HepG2 (cell line): ENCODE data around the gene LITAFD. TPM values are rescaled to one million over a fixed set of nuclear protein-coding genes. Genes with fewer than 3 reads are reported as not detected.
A peak's percentile ranks its signal among the peaks of the same experiment; 100 is the strongest.

ENCODE experiments used
- ARID5B ChIP-seq: IDR thresholded peaks from 2 replicates; pipeline ENCODE4 v1.4.0; 2020; ENCODE audit warnings: mild to moderate bottlenecking, missing genetic modification reagents
- ARNT2 ChIP-seq: sonication (generic); formaldehyde crosslinking; IDR thresholded peaks from 2 replicates; pipeline ENCODE4 v1.8.0; 2022; ENCODE audit warnings: mild to moderate bottlenecking, low read depth, missing genetic modification reagents, moderate library complexity
- BHLHE40 ChIP-seq: IDR thresholded peaks from 2 replicates; pipeline ENCODE4 v1.6.1; 2011; ENCODE audit warnings: low read length, improper control_type of control experiment
- CBX5 ChIP-seq: sonication (generic); formaldehyde crosslinking; IDR thresholded peaks from 2 replicates; pipeline ENCODE4 v1.4.0; 2020; ENCODE audit warnings: missing genetic modification reagents, borderline replicate concordance
- FOXM1 ChIP-seq: sonication (generic); formaldehyde crosslinking; IDR thresholded peaks from 2 replicates; pipeline ENCODE4 v1.5.0; 2020; ENCODE audit warnings: missing genetic modification reagents
- FOXP1 ChIP-seq, 2 experiments: fragments of 450-650 bp in 1 of 2; IDR thresholded peaks; 2 replicates each; pipeline ENCODE4 v1.6.1; 2017 to 2018; ENCODE audit warnings: antibody characterized with exemption in 1 of 2
- MAZ ChIP-seq, 2 experiments: sonication (generic) in 1 of 2; formaldehyde crosslinking in 1 of 2; IDR thresholded peaks; 2 replicates each; pipeline versions ENCODE4 v1.5.0 to v1.6.1; 2012 to 2020; ENCODE audit warnings: low read depth in 2 of 2, mild to moderate bottlenecking in 2 of 2, borderline replicate concordance in 1 of 2, improper control_type of control experiment in 1 of 2, low read length in 1 of 2, missing genetic modification reagents in 1 of 2, moderate library complexity in 1 of 2
- NAIF1 ChIP-seq: sonication (generic); formaldehyde crosslinking; IDR thresholded peaks from 2 replicates; pipeline ENCODE4 v1.5.0; 2020; ENCODE audit warnings: mild to moderate bottlenecking, missing genetic modification reagents, borderline replicate concordance
- NFATC3 ChIP-seq: sonication (generic); formaldehyde crosslinking; IDR thresholded peaks from 2 replicates; pipeline ENCODE4 v1.5.1; 2020; ENCODE audit warnings: mild to moderate bottlenecking, missing genetic modification reagents
- NR2C2 ChIP-seq: sonication (generic); formaldehyde crosslinking; IDR thresholded peaks from 2 replicates; pipeline ENCODE4 v1.4.0; 2020; ENCODE audit warnings: missing genetic modification reagents, mild to moderate bottlenecking, moderate library complexity, borderline replicate concordance
- PITX1 ChIP-seq: sonication (generic); formaldehyde crosslinking; IDR thresholded peaks from 2 replicates; pipeline ENCODE4 v1.5.1; 2020; ENCODE audit warnings: mild to moderate bottlenecking, missing genetic modification reagents
- POGZ ChIP-seq: sonication (generic); formaldehyde crosslinking; IDR thresholded peaks from 2 replicates; pipeline ENCODE4 v1.4.0; 2020; ENCODE audit warnings: mild to moderate bottlenecking, missing genetic modification reagents
- POLR2A ChIP-seq, 2 experiments: IDR thresholded peaks; 2 replicates each; pipeline ENCODE4 v1.6.1; 2011; ENCODE audit warnings: low read depth in 2 of 2, low read length in 2 of 2, mild to moderate bottlenecking in 1 of 2, moderate library complexity in 1 of 2; ENCODE audit not compliant: insufficient read depth in 1 of 2
- POLR2G ChIP-seq: fragments of 200-400 bp; formaldehyde crosslinking; IDR thresholded peaks from 2 replicates; pipeline ENCODE4 v1.6.1; 2018; ENCODE audit warnings: mild to moderate bottlenecking, low read depth, low read length, moderate library complexity
- PTBP1 ChIP-seq: fragments of 200-400 bp; formaldehyde crosslinking; IDR thresholded peaks from 2 replicates; pipeline ENCODE4 v1.6.1; 2018; ENCODE audit warnings: low read length, low read depth; ENCODE audit not compliant: poor library complexity, severe bottlenecking
- SOX5 ChIP-seq: IDR thresholded peaks from 2 replicates; pipeline ENCODE4 v1.6.1; 2016; ENCODE audit warnings: borderline replicate concordance
- SOX6 ChIP-seq, 2 experiments: fragments of 450-650 bp in 1 of 2; sonication (generic) in 1 of 2; formaldehyde crosslinking in 1 of 2; IDR thresholded peaks; 2 replicates each; pipeline versions ENCODE4 v1.4.0 to v1.6.1; 2017 to 2020; ENCODE audit warnings: antibody characterized with exemption in 1 of 2, mild to moderate bottlenecking in 1 of 2, missing genetic modification reagents in 1 of 2
- SRY ChIP-seq: sonication (generic); formaldehyde crosslinking; IDR thresholded peaks from 2 replicates; pipeline ENCODE4 v1.8.0; 2022; ENCODE audit warnings: mild to moderate bottlenecking, missing genetic modification reagents
- TBX2 ChIP-seq: sonication (generic); formaldehyde crosslinking; IDR thresholded peaks from 2 replicates; pipeline ENCODE4 v1.5.0; 2020; ENCODE audit warnings: missing genetic modification reagents, mild to moderate bottlenecking, borderline replicate concordance
- USF2 ChIP-seq, 2 experiments: sonication (generic) in 1 of 2; formaldehyde crosslinking in 1 of 2; IDR thresholded peaks; 2 replicates each; pipeline versions ENCODE4 v1.5.1 to v1.6.1; 2011 to 2020; ENCODE audit warnings: borderline replicate concordance in 1 of 2, low read depth in 1 of 2, low read length in 1 of 2, mild to moderate bottlenecking in 1 of 2, missing genetic modification reagents in 1 of 2, moderate library complexity in 1 of 2
- ZFY ChIP-seq: sonication (generic); formaldehyde crosslinking; IDR thresholded peaks from 2 replicates; pipeline ENCODE4 v1.4.0; 2020; ENCODE audit warnings: missing genetic modification reagents
- ZNF12 ChIP-seq: sonication (generic); formaldehyde crosslinking; IDR thresholded peaks from 2 replicates; pipeline ENCODE4 v1.5.0; 2020; ENCODE audit warnings: missing genetic modification reagents
- ZNF264 ChIP-seq: sonication (generic); formaldehyde crosslinking; IDR thresholded peaks from 2 replicates; pipeline ENCODE4 v1.4.0; 2020; ENCODE audit warnings: missing genetic modification reagents
- ZNF430 ChIP-seq: sonication (generic); formaldehyde crosslinking; IDR thresholded peaks from 2 replicates; pipeline ENCODE4 v1.9.0; 2021; ENCODE audit warnings: mild to moderate bottlenecking, missing genetic modification reagents
- ZNF772 ChIP-seq: sonication (generic); formaldehyde crosslinking; IDR thresholded peaks from 2 replicates; pipeline ENCODE4 v1.5.0; 2020; ENCODE audit warnings: mild to moderate bottlenecking, missing genetic modification reagents
- polyA plus RNA-seq, 8 experiments: library from polyadenylated mRNA; depleted of rRNA in 3 of 8; stranded (reverse) in 7 of 8; unstranded in 1 of 8; fragments of >200 nt; fragmentation: Illumina TruSeq in 4 of 8; extraction: Trizol in 4 of 8; gene quantifications; 2 replicates each; pipeline versions ENCODE4 v1.2.1 to v1.2.3, GENCODE V29; 2011 to 2016; ENCODE audit warnings: low read depth in 4 of 8, missing spikeins in 1 of 8, mixed read lengths in 1 of 8; ENCODE audit not compliant: insufficient read depth in 1 of 8
- total RNA-seq, 5 experiments: library from RNA; depleted of rRNA; stranded (reverse); fragments of >200 nt; fragmentation: Illumina TruSeq; extraction: Trizol; gene quantifications; 2 replicates each; pipeline ENCODE4 v1.2.3, GENCODE V29; 2016; ENCODE audit warnings: low read depth in 1 of 5

Gene LITAFD
- total and polyA plus RNA-seq, 2 of the 13 experiments (the other 11 are each of a cell fraction or from before 2014, with no cell fraction given), result not detected

GRCh38 chr16:8872071-8872470, 10.1 kb upstream of the LITAFD start (continued):
- TF ChIP-seq ARID5B (CRISPR knock-in tag) (0 out of 2 replicates have a peak, but pooled peaks have one; percentile 14), MAZ (IDR thresholded peaks at IDR 0.05; ENCODE audit: borderline replicate concordance, low read depth, low read length) (no peak), MAZ (CRISPR knock-in tag; IDR thresholded peaks at IDR 0.05; ENCODE audit: low read depth) (no peak), SOX6 (IDR thresholded peaks at IDR 0.05) (no peak), SOX6 (CRISPR knock-in tag; IDR thresholded peaks at IDR 0.05) (peak; percentile 11), PITX1 (0 out of 2 replicates have a peak, but pooled peaks have one; percentile 19), CBX5 (CRISPR knock-in tag) (0 out of 2 replicates have a peak, but pooled peaks have one; percentile 37), ZNF430 (CRISPR knock-in tag) (no peak), USF2 (IDR thresholded peaks at IDR 0.05; ENCODE audit: low read depth, low read length) (no peak), USF2 (CRISPR knock-in tag; IDR thresholded peaks at IDR 0.05; ENCODE audit: borderline replicate concordance) (0 out of 2 replicates have a peak, but pooled peaks have one; percentile 29), NR2C2 (0 out of 2 replicates have a peak, but pooled peaks have one; percentile 18), POLR2G (no peak), PTBP1 (no peak), POLR2A (IDR thresholded peaks at IDR 0.05; ENCODE audit: insufficient read depth in 1 of 2, low read depth in 2 of 2, low read length in 2 of 2) (no peak), BHLHE40 (peak; percentile 54; the same call in 1 of the 2 replicates), SRY (CRISPR knock-in tag) (peak; percentile 46; the same call in 1 of the 2 replicates), POGZ (CRISPR knock-in tag) (no peak), ZFY (CRISPR knock-in tag) (0 out of 2 replicates have a peak, but pooled peaks have one; percentile 37), SOX5 (CRISPR knock-in tag) (peak; percentile 50; the same call in 1 of the 2 replicates), FOXM1 (CRISPR knock-in tag) (no peak), ZNF264 (no peak), FOXP1 (IDR thresholded peaks at IDR 0.05) (peak; percentile 89), FOXP1 (CRISPR knock-in tag; IDR thresholded peaks at IDR 0.05) (peak; percentile 98), NFATC3 (CRISPR knock-in tag) (no peak), TBX2 (CRISPR knock-in tag) (peak; percentile 68; the same call in 1 of the 2 replicates), ZNF772 (0 out of 2 replicates have a peak, but pooled peaks have one; percentile 40), NAIF1 (no peak), ZNF12 (no peak), ARNT2 (0 out of 2 replicates have a peak, but pooled peaks have one; percentile 25)
